Gastroesophageal sphincter (tissue), 4 donors: Measurements from ENCODE around the gene MRTO4. TPM values are rescaled to one million over a fixed set of nuclear protein-coding genes. Genes with fewer than 3 reads are reported as not detected.

Source experiments
- ATAC-seq: fragments of 150-250 bp; one replicate; pipeline ENCODE4 v1.9.1; 2016; ENCODE audit warnings: mild to moderate bottlenecking, moderate library complexity
- H3K27ac ChIP-seq, 4 donors: fragments of 200-600 bp; sonication (generic) in 3 of 4; 1 replicate in 3 of 4; 2 replicates in 1 of 4; pipeline ENCODE4 v1.5.1; 2016 to 2019
- H3K27me3 ChIP-seq: fragments of 200-600 bp; sonication (generic); one replicate; pipeline ENCODE4 v1.5.1; 2019
- H3K36me3 ChIP-seq, 2 donors: fragments of 200-600 bp; sonication (generic); one replicate each; pipeline ENCODE4 v1.5.1; 2019; ENCODE audit warnings: control low read depth in 1 of 2
- H3K4me1 ChIP-seq, 3 donors: fragments of 200-600 bp; sonication (generic); 1 replicate in 2 of 3; 2 replicates in 1 of 3; pipeline ENCODE4 v1.5.1; 2016 to 2019; ENCODE audit warnings: control low read depth in 2 of 3
- H3K4me3 ChIP-seq, 2 donors: fragments of 200-600 bp; sonication (generic); one replicate each; pipeline ENCODE4 v1.5.1; 2019; ENCODE audit warnings: mild to moderate bottlenecking in 1 of 2, moderate library complexity in 1 of 2
- H3K9me3 ChIP-seq, 3 donors: fragments of 200-600 bp; sonication (generic); one replicate each; pipeline ENCODE4 v1.5.1; 2017 to 2019; ENCODE audit warnings: control low read depth in 2 of 3
- EP300 ChIP-seq: sonication (generic); formaldehyde crosslinking; IDR thresholded peaks from one replicate; pipeline ENCODE4 v1.6.1; 2017; ENCODE audit warnings: antibody characterized with exemption, mild to moderate bottlenecking
- POLR2A ChIP-seq, 2 donors: fragments of 450-650 bp; IDR thresholded peaks; one replicate each; pipeline ENCODE4 v1.6.1; 2017; ENCODE audit warnings: antibody characterized with exemption in 2 of 2, mild to moderate bottlenecking in 2 of 2, moderate library complexity in 1 of 2
- POLR2AphosphoS5 ChIP-seq: sonication (generic); formaldehyde crosslinking; IDR thresholded peaks from one replicate; pipeline ENCODE4 v1.6.1; 2017; ENCODE audit warnings: antibody characterized with exemption
- WGBS, 2 donors: methylation state at CpG; one replicate each; pipeline ENCODE4 v1.1.5; 2018; ENCODE audit warnings: low coverage in 1 of 2; 5-methylcytosine and 5-hydroxymethylcytosine counted together
- total RNA-seq, 4 donors: library from RNA; depleted of rRNA; stranded (reverse); fragments of >200 nt; gene quantifications; one replicate each; pipeline ENCODE4 v1.1.0, GENCODE V29; 2016
- TF ChIP-seq, protein P1 (sequence below), 4 experiments: fragments of 200-600 bp in 2 of 4; fragments of 450-650 bp in 2 of 4; sonication (generic) in 1 of 4; IDR thresholded peaks; one replicate each; pipeline ENCODE4 v1.5.1; 2017 to 2019; ENCODE audit warnings: antibody characterized with exemption in 4 of 4, mild to moderate bottlenecking in 2 of 4, moderate library complexity in 2 of 4

MRTO4 gene
- total RNA-seq, 4 donors from 2014 or later: 12.5 to 28.5 (median 19.7) TPM

GRCh38 chr1:19205403-19205802 is 46.2 kb upstream of the MRTO4 start:
- no peaks in the 10 kb centered on the region for H3K27me3 ChIP-seq
- 50% methylated on average over 1 of the region's 1 CpG; no CpG with 5 or more reads in 1 of the 2 donors for WGBS, 2 donors
- ATAC-seq: no peak
- no peak for TF ChIP-seq EP300
- TF ChIP-seq POLR2A (IDR thresholded peaks at IDR 0.05): no peak
- TF ChIP-seq POLR2AphosphoS5: no peak
- TF ChIP-seq, protein P1, sequence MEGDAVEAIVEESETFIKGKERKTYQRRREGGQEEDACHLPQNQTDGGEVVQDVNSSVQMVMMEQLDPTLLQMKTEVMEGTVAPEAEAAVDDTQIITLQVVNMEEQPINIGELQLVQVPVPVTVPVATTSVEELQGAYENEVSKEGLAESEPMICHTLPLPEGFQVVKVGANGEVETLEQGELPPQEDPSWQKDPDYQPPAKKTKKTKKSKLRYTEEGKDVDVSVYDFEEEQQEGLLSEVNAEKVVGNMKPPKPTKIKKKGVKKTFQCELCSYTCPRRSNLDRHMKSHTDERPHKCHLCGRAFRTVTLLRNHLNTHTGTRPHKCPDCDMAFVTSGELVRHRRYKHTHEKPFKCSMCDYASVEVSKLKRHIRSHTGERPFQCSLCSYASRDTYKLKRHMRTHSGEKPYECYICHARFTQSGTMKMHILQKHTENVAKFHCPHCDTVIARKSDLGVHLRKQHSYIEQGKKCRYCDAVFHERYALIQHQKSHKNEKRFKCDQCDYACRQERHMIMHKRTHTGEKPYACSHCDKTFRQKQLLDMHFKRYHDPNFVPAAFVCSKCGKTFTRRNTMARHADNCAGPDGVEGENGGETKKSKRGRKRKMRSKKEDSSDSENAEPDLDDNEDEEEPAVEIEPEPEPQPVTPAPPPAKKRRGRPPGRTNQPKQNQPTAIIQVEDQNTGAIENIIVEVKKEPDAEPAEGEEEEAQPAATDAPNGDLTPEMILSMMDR (IDR thresholded peaks at IDR 0.05): no peak
- peaks cover 14 to 91% (median 50%) of the 10 kb centered on the region in 3 donors for H3K4me1 ChIP-seq
- no peaks in the 10 kb centered on the region for H3K9me3 ChIP-seq
- peaks cover 0 to 12% of the 10 kb centered on the region in 2 donors for H3K36me3 ChIP-seq
- H3K4me3 ChIP-seq: no peak overlapping the region
- peak overlapping the region in 3 of 4 donors; percentile 69 to 99 (median 95) for H3K27ac ChIP-seq

DNA sequence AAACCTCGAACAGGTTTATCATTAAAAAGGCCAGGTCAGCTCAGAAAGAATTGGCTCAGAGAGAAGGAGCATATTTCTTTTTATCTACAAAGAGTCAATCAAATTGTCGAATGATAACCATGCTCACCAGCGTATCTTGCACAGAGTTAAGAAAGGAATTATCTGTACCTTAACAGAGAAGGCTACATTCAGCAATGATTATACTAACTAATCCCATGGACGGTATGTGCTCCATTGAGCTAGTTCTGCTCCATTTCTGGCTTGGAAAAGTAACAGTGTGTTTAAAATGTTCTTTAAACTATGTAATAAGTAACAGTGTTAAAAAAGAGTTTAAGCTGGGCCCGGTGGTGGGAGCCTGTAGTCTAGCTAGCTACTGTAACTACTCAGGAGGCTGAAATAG is 45.8 kb upstream of the MRTO4 start:
- H3K27ac ChIP-seq: peak overlapping the region in 3 of 4 donors; percentile 69 to 99 (median 95)
- peaks cover 0 to 8% of the 10 kb centered on the region in 2 donors for H3K36me3 ChIP-seq
- no peaks in the 10 kb centered on the region for H3K27me3 ChIP-seq
- no peaks in the 10 kb centered on the region for H3K9me3 ChIP-seq
- no peak for ATAC-seq
- H3K4me1 ChIP-seq: peaks cover 14 to 89% (median 48%) of the 10 kb centered on the region in 3 donors
- peak overlapping the region in 1 of 2 donors; percentile 3 for H3K4me3 ChIP-seq
- TF ChIP-seq EP300: no peak
- peak; percentile 27 for TF ChIP-seq POLR2AphosphoS5
- TF ChIP-seq, protein P1 (IDR thresholded peaks at IDR 0.05): no peak
- TF ChIP-seq POLR2A (IDR thresholded peaks at IDR 0.05): no peak
- WGBS, 2 donors: 40 to 59% methylated on average over 5 of the region's 5 CpGs

DNA sequence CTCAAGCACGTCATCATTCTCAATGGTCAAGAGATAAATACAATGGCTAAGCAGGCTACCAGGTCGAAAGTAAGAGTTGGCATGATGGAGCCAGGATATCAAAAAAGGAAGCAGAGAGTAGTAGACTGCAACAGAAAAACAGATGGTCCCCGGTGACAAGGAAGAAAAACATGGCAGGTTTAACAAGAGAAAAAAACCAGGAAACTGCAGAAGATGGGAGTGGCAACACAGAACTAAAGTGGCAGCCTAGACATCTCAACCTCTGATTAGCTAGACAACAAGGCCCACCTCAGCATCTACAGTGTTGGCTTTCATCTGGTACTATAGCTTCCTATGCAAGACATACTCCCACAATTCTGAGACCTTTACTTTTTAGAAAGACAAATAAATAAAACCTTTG is 44.7 kb upstream of the MRTO4 start:
- 63% methylated on average over 3 of the region's 3 CpGs; no CpG with 5 or more reads in 1 of the 2 donors for WGBS, 2 donors
- Histone ChIP-seq H3K27ac (peak overlapping the region in 3 of 4 donors; percentile 95 to 99 (median 97)), H3K36me3 (no peaks in the 10 kb centered on the region), H3K4me3 (no peak overlapping the region), H3K4me1 (peaks cover 19 to 89% (median 59%) of the 10 kb centered on the region in 3 donors), H3K9me3 (no peaks in the 10 kb centered on the region), H3K27me3 (no peaks in the 10 kb centered on the region)
- no peak for TF ChIP-seq EP300
- TF ChIP-seq POLR2A (IDR thresholded peaks at IDR 0.05): no peak
- TF ChIP-seq, protein P1 (IDR thresholded peaks at IDR 0.05): no peak
- TF ChIP-seq POLR2AphosphoS5: no peak
- ATAC-seq: no peak

DNA sequence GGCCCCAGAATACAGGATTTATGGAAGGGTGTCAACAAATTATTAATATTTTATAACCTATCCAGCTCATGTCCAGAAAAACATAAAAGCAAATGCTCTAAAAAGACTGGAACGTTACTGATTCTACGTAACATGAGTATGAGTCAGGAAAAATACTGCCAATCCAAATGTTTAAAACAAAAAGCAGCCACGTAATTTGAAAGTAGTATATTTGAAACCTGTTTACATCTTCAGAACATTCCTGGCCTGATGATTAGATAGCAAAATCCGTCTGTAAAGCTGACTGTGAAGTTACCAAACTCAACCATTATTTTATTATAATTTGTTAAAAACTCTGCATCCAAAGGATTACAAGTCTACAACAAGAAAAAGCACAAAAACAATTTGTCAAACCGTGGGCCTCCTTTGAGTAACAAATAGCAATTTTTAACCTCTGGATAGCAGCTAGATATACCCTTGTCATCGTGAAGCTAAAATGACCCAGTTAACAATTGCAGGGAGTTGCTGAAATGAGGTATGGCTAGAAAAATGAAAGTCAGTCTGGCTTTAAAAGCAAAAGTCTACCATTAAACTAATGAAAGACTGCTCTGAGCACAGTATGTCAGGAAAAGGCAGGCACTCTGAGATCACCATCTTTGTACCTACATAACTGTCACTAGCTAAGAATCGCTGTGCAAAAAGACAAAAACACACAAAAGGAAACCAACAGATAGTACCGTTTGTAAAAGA is 42.7 kb upstream of the MRTO4 start:
- Histone ChIP-seq H3K4me3 (peak overlapping the region; percentile 40 to 93), H3K4me1 (peaks cover 19 to 87% (median 40%) of the 10 kb centered on the region in 3 donors), H3K27me3 (no peaks in the 10 kb centered on the region), H3K27ac (peak overlapping the region; percentile 73 to 99 (median 96)), H3K9me3 (no peaks in the 10 kb centered on the region), H3K36me3 (peaks cover 0 to 12% of the 10 kb centered on the region in 2 donors)
- ATAC-seq: no peak
- 3 to 6% methylated on average over 7 to 8 of the region's 8 CpGs for WGBS, 2 donors
- TF ChIP-seq POLR2AphosphoS5: peak; percentile 9
- no peak for TF ChIP-seq POLR2A (IDR thresholded peaks at IDR 0.05)

GRCh38 chr1:19209439-19209989 is 42.1 kb upstream of the MRTO4 start:
- Histone ChIP-seq H3K27me3 (no peaks in the 10 kb centered on the region), H3K27ac (peak overlapping the region; percentile 73 to 99 (median 96)), H3K9me3 (no peaks in the 10 kb centered on the region), H3K4me1 (peaks cover 18 to 80% (median 39%) of the 10 kb centered on the region in 3 donors), H3K36me3 (peaks cover 0 to 18% of the 10 kb centered on the region in 2 donors), H3K4me3 (peak overlapping the region; percentile 40 to 93)
- ATAC-seq: peak; percentile 36
- WGBS, 2 donors: 0% methylated on average over 11 to 22 of the region's 28 CpGs
- TF ChIP-seq EP300: no peak
- TF ChIP-seq, protein P1 (IDR thresholded peaks at IDR 0.05): no peak
- peak; percentile 5 for TF ChIP-seq POLR2AphosphoS5
